NCI-H1048 (cell line): ENCODE measurements around the gene EGLN3.

Source experiments
- DNase-seq: peaks from one replicate; lab custom pipeline; 2025; lab: John Stamatoyannopoulos, UW

Gene EGLN3

DNA sequence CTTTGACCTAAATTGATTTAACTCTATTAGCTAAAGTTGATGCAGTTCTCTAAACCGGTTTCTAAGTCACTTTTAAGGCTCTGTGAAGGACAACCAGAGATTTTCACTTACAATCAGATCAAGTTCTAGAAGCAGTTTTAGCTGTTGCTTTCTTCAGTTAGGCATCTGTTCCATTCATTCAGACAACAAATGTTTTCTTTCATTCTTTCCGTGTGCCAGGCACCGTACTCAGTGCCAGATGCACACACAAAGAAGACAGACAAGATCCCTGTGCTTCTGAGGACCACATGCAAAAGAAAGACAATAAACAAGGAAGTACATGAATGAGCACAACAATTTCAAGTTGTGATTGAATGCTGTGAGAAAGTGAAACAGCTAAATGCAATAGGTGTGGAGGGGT, 11.1 kb upstream of the EGLN3 start:
- DNase-seq: no peak

DNA sequence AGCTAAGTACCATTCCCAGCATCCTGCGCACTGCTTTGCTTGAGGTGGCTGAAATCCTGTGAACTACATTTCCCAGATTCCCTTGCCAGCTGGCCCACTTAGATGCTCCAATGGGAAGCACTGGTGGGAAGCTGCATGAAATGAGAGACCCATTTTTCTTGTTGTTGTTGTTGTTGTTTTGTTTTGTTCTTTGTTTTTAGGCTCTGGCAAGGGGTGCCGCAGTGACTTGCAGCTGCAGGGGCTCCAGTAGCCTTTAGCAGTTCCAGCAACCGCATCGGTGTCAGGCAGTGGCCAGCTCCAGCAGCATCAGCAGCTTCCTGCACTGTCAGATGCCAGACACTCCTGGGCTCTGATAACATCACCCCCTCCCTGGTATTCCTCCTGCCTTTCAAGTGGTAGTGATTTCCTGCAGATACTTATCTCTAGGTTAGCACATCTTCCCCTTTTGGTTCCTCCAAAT, 8.8 kb upstream of the EGLN3 start:
- DNase-seq: no peak

DNA sequence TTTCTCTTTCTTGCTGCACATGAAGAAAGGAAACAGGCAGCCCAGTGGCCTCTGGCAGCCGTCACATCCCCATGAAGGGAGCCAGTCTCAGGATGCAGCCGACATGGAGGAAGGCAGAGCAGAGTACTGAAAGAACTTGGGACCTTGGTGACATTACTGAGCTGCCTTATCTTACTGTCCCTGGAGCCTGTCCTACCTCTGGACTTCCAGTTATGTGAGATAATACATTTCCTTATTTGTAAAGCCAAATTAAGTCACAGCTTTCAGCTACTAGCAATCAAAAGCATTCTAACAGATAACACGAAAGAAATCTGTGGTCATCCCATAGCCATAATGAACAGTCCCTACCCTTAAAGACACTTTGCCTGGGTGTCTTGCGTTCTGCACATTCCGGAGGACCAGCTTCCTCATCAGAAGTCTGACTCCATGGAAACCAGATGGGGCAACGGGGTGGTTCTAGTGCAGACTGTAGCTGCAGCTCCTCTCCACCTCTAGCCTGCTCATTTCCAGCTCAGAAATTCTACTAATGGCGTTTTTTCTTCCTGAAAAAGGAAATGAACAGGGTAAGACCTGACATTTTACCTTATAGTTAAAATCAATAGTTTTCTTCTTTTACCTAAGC, 7.8 kb upstream of the EGLN3 start:
- DNase-seq: no peak

DNA sequence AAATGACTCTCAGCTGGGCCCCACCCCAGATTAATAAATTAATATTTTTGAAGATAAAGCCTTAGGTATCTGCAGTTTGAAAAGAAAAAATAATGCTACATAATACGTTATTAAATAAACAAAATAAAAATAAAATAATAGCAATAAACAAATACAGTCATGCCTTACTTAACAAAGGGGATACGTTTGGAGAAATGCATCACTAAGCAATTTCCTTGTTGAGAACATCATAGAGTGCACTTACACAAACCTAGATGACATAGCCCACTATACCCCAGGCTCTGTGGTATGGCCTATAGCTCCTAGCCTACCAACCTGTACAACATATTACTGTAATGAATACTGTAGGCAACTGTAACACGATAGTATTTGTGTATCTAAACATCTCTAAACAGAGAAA, 7.1 kb upstream of the EGLN3 start:
- DNase-seq: no peak

DNA sequence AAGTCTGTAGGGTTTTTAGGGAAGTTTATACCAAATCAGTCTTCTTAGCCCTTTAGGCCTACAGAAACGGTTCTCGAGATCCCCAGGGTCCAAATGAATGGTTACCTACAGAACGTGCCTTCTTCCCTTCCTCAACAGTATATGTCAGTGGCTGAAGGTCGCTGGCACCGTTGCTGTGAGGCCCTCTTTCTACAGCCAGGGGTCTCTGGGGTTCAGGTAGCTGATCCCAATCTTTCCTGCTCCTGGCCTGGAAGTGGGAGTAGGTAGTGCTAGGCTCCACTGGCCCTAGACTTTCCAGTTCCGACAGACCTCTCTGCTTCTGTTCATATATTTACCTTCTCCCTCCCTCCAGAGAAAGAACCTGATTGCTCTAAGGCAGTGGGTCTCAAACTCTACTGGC, 6.4 kb upstream of the EGLN3 start:
- DNase-seq: no peak

DNA sequence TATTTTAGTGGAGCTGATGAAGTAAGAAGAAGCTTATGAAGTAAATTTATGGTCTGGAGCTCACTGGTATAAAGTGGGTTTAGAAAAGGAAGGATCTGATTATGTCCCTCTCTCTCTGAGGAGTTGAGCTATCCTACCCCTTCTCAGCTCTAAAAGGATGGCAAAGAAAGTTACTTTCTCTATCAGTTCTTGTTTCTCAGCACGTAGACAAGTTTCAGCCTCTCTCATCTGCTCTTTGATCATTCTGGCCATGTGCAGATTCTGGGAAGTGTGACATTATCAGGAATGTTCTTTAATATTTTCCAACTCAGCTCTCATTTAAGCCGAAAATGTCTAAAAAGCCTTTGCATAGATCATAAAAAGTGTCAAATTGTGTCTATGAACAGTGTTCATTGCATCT, 5.8 kb upstream of the EGLN3 start:
- no peak for DNase-seq

DNA sequence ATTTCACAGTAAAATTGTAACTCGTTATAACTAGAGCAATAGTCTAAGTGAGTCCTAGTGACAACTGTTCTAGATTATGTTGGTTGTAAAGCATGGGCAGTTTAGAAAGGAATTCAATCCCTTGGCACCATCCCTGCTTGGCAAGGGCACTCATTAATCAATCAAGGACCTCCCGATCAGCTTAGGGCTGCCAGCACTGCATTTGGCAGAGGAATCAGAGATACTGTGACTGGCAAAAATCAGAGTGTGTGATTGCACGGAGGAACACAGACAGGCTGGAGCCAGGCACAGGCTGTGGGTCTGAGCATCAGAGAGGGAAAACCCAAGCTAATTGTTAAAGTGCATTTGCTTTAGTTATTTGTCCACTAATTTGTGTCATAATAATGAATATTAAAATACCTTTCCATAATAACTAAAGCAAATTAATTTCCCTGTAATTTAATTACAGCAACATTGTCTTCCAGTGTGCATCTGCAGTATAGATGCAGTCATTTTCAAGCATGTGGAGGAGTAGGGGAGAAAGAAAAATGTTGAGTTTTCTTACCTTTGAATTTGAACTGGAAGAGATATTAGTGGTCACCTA, 3.2 kb upstream of the EGLN3 start:
- DNase-seq: no peak

DNA sequence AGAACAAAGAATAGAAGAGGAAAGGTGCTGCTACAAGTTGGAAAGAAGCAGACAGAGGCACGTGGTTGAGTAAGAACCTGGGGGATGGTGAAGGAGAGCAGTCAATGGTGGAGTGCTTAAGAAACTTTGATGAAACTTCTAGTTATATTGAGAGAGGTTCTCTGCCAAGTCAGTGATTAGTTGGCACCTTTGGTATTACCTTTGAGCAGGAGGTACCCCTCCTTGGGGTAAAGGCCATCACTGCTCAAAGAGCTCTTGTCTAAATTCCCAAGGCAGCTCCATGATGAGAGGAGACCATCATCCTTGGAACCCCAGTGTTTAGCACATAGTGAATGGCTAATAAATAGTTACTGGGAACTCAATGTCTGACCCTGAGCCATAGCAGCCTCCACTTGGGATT, 1.7 kb upstream of the EGLN3 start:
- DNase-seq: no peak

DNA sequence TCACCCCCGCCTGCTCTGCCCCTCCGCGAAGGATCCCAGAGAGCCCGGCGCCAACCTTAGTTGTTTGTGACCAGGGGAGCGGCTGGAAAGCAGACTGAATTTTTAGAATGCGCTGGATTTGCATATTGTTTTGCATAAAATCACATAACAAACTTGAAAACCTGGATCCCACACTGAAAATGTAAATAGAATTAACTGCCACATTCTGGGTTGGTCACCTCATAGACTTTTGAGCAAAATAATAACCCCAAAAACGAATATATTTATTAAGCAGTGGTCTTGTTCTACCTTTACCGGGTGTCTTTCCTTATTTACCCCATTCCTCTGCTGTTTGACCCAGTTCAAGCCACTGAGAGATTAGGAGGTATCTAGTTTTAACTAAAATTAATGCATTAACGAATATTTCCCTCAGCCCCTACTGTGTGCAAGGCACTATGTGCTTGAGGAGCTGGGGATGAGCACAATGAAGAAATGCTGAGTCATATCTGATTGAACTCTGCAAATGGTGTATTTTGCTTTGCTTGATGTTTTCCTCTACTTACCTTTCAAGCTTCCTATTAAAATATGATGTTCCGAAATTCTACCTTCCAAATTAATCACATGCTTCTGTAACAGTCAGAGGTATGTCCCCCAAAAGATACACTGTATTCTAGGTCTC, 438 bp upstream of the EGLN3 start:
- peak; percentile 83 for DNase-seq

DNA sequence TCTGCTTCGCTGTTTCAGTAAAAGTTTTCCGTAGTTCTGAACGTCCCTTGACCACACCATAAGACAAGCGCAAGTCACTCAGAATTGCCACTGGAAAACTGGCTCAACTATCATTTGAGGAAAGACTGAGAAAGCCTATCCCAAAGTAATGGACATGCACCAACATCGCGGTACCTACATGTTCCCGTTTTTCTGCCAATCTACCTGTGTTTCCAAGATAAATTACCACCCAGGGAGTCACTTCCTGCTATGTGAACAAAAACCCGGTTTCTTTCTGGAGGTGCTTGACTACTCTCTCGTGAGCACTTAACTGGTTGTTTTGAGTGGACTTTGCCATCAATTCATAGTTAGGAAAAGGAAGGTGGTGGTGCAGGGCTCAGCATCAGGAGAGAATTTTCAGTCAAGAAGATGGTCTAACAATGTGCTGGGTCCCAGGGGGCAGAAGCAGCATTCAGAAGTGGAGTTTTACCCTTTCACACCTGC, 1.4 kb downstream of the EGLN3 start:
- no peak for DNase-seq

DNA sequence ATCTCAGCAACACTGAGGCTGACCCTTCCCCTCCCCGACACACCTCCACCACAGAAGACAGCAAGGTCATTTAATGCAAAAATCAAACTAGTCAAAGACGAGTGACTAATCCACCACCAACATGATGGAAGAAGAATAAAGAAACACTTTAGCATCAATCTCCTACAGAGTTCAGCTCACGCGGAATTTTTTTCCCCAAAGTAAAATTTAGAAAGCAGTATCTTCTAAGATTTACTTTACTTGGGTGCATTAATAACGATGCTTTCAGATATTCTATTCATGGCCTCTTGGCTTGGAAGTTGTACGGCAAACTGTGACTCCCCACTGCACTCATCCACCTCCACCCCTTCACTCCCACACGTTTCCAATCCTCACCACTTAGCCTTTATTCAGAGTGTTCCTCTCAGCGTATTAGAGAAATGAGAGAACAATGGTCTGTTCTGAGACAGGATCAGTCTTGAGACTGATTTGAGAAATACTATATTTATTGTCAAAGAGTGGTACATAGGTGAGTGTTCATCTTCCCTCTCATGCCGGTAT, 1.9 kb downstream of the EGLN3 start:
- no peak for DNase-seq

DNA sequence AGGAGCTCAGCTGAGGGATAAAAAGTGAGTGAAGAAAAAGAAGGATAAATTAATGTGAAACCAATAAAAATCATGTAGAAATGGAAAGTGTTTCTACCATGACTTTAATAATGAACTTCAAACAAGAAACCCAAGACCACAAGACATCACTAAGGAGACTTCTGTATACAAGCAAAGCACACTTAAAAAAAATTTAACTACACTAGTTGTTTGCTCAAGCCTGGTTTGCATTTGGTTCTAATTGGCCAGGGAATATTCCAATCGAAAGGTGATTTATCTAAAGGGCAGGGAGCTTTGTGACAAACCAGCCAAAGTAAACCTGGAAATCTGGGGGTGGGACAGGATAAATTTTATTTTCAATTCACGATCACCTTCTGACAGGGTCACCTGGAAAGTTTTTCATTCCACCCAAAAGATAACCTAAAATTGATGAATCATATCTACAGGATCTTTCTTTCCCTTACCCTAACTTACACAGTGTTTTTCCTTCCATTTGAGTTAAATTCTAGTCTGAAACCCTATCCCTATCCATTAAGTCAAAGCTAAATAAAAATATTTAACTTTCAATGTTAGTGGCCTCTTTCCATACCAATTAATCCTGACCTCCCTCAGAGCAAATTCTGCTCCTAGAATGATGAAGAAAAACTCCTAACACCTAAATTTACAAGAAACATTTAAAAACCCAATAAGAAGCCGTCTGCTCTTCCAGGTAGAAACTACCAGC, 2.6 kb downstream of the EGLN3 start:
- no peak for DNase-seq

DNA sequence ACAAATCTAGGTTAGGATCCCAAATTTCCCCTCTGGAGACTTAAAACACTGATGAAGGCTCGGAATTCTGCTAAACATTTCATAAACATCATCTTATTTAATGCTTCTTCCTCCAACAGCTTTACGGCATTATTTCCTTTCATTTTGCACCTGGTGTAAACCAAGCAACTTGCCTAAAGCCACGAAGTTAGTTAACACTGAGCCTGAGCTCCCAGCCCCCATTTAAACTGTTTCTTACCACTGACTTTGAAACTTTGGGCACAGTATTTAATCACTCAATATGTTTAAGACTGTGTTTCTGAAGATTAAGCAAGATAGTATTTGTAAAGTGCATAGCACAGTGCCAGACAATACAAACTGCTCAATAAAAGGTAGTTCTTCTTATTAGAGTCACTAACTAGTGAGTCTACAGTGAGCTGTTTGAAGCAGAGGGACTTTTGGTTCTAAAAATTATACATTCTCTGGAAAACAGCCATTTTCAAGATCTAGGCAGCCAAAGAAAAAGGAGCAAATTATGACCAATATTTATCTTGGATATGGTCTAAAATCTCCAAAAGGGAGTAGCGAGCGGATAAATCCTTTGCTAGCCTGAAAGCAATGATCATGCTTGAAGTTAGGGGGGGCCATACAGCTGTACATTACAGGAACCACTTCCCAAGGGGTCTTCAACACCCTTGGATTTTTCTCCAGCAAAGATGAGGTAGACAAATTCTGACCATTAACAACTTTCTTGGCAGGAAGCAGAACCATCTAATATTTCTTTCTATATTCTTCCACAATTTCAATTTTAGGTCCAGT, 4.0 kb downstream of the EGLN3 start:
- no peak for DNase-seq

DNA sequence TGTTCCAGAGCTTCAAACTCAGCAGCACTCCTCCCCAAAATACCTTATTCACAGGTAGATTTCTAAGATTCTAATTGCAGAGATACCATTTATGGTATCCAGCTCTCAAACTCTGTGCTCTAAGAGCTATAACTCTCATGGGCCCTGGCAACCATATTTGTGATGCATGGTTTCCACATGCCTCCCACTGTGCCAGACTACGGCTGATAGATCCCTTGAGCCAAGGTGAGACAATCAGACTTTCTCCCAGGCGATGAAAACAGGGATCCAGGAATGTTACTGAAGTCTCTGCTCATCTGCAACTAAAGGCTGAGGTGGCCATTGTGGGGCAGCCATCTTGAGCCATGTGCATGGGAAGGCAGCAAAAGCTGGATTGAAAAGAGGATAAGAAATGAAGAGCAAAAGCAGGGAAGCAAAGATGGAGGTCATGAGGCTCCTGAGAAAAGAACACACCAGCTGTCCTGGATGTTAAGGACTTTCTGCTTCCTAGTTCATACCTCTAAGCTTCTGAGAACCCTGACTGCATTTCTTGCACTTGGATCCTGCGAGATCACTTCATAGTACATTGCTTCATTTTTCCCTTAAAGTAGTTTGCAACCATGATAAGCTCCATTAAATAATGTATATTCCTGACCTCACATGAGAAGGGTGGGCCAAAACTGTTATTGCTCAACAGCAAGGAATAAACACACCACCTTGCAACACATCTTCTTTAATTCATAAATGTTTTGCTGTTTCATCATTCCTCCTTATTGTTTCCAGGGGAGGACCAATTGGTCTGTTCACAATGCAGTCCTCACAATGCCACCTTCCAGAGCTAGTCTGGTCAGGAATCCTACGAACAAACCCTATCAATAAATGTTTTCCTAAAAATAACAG, 5.4 kb downstream of the EGLN3 start:
- DNase-seq: no peak

DNA sequence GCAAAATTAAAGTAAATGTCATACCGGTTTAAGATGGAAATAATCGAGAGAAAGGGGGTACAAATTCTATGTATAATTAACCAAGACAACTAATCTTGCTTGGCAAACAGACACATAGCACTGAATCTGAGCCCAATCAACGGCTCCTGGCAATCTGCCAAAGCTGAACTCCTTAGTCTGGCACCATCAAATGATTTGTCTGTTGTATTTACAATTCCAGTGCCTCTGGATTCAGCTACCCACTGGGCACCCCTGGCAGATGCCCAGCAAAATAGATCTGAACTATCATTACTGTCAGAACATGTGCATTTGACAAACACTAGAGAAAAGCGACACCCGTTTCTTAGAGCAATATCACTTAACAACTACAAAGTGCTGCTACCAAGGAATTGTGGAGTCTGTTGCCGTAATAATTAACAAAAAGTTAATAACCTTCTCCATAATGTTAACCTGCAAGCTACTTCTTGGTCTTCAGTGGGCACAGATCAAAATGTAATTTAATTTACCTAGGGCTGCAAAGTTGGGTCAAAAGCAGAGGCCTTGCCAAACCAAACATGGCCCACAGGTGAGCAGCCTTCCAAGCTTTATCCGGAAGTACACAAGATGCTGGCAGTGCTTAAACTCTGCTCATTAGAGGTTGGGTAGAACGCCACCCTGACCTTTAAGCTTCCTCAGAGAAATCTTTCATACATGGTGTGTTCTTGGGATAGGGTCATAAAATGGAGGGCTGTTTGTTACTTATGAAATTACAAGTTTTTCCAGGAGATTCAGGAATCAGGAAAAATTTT, 7.6 kb downstream of the EGLN3 start:
- DNase-seq: peak; percentile 43

DNA sequence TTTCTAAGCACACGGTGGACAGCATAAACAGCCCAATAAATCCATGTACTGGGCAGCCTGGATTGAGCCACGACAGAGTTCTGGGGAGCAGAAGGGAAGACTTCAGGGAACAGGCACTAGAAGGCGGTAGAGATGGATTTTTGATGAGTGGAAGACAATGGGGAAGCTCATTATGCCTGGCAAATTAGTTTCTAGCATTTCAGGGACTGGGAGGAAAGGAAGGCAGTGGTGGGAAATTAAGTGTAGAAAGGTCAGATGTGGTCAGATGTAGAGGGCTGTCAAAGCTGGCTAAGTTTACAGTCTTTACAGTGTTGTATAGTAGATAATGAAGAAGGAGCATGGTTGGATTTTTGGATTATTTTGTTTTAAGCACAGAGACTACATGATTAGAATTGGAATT, 9.2 kb downstream of the EGLN3 start:
- DNase-seq: no peak

DNA sequence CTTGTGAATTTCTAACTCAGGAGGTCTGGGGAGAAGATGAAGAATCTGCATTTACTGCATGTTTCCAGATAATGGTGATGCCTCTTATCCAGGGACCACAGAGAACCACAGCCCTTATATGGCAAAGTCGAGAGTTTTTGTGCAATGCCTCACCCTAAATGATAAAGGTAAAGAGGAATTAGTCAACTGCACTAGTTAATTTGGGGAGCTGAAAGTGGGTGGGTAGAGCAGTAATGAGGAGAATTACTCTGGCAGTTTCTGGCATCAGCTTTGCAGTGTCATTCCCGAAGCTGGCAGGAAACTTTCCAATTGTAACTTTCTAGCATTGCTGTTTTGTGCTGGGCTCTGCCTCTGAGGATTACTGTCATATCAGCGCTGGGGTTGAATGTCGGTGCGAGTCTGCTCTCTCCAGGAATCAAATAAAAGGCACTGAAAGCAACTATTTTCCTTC, 10.3 kb downstream of the EGLN3 start:
- no peak for DNase-seq

DNA sequence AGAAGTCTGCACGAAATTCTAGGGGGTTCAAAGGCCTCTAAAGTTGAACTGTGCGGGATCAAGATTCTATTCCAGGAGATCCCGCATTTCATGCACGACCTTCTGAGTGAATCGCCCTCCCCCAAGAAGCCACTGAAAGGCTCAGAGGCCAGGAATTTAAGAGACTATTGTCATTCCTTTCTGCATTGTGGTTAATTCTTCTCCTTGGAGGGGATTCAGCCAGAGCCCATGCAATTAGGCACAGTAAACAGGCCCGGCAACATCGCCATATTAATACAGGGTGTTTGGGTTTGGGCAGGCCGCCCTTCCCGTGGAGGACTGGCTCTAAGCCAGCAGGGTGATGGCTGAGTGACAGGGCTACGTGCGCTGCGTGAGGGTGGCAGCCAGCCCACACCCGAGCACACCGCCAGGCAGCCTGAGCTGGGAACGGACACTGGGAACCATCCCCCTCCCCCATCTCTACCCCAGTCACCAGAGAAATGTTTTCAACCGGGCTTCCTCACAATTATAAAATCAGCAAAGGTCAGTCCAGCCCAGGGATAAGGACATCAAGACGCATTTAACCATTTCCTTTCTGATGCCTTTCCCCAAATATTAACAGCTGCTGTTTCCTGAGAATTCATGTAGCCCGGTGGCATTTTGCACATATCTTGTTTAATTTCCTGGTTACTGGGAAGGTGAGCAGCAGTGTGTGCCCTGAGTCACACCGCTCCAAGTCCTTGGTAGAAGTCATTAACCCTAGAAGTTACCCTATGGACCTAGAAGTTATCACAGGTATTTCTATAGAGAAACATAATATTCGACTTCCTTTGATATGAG, 12.5 kb downstream of the EGLN3 start:
- DNase-seq: no peak

DNA sequence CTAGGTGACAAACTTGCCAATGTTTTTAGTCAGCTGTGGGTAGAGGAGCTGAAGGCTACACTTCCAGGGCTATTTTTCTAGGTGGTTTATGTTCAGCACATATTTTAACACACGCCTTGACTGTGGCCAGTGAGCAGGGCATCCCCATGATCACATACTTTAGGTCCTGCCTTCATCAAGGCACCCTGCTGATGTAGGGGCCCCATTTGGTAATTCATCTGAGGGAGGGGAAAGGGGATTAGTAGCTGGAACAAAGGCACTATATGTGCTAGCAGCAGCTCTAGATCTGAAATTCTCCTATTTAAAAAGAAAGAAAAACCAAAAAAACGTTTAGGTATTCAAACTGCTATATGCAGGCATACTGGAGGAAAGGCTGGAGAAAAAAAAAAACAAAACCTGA, 14.5 kb downstream of the EGLN3 start:
- no peak for DNase-seq
